HG02973 (cell line): ENCODE data around the gene SLC18A2.
"Not testable (repeated sequence)": the region's sequence is repeated elsewhere in the genome, so short reads cannot be mapped to it uniquely, and the experiment has no call there.

Experiments used
- ATAC-seq: cut with Tn5 transposase; IDR thresholded peaks from one replicate; pipeline ENCODE4 v1.9.1; 2021; ENCODE audit warnings: moderate library complexity; ENCODE audit not compliant: unreplicated experiment

Gene SLC18A2

DNA sequence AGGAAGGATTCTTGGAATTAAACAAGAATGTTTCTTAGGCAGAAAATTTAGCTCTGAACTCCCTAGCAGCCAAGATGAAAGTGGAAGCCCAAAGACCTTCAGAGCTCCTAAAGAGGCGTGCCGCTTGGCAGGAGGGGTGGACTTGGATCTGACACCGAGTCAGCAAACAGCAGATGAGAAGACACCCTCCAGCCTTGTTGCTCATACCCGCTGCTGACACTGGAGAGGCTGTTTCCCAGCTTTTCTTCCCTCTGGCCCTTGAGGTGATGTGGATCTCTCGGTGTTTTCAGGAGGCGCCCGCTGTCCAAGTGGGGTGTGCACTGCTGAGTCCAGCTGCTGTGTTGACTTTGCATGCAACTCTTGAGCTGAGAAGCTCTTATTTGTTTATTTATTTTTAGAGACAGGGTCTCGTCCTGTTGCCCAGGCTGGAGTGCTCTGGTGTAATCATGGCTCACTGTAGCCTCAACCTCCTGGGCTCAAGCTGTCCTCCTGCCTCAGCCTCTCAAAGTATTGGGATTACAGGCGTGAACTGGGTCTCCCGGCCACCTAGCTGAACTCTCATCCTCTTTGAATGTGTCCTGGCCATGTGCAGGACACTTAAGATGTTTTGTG, 21.5 kb downstream of the SLC18A2 start:
- ATAC-seq: no peak

DNA sequence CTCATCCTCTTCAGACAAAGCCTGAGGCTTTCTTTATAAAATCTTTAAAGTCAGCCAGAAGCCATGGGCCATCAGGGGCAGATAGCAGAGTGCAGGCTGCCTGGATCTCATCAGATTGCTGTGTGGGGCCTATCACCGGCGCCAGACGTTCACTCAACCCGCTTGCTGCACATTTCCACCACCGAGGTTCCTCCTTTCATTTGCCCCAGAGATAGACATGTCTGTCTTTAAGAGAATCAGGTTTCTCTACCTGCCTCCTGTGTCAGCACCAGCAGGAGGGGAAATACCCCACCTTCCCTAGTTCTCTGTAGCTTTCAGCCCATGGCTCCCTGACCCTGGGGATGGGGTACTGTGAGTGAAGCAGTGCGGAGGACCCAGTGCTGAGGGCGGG, 22.0 kb downstream of the SLC18A2 start:
- no peak for ATAC-seq

DNA sequence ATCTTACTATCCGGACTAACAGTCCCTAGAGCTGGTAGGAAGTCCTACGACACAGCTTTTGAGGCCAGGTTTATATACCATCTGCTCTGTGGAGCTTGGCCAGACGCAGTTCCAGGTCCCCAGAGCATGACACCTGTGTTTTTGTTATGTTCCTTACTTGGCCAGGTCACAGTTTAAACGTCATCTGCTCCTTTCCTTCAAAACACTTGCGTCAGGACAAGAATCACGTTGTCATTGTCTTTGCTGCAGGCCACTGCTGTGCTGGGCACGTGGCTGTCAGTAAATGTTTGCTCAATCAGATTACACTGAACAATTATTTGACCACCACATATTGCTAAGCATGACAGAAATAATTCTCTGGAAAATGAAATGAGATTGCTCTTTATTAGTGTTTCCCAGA, 23.9 kb downstream of the SLC18A2 start:
- no peak for ATAC-seq

DNA sequence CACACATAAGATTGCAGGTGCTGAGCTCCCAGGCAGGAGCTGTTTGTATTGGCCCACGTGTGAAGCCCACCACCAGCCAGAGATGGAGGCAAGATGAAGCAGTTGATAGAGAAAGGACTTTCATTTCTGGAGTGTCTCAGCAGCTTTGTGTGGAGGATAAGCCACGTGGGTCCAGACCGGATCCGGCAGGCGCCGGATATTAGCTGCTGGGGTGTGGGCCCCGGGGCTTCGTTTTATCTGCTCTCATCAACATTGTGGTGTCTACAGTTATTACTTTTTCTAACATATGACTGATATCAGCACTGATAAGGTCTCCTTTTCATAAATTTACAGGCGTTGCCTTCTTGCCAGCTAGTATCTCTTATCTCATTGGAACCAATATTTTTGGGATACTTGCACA, 25.5 kb downstream of the SLC18A2 start:
- ATAC-seq: no peak

DNA sequence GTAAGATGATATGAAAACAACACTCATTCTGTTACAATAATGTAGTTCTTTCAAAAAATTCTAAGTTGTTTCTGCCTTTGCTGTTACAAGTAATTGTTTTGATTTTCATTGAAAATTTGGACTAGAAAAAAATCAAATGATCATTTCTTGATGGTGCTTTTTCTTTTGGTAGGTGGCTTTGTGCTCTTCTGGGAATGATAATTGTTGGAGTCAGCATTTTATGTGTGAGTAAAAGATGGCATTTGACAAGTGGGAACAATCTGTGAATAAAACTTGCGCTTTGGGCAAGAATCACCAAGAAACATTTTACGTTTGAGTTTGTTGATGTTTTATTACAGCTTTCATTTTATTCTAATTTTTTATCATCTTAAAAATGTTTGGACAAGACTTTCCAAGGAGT, 25.9 kb downstream of the SLC18A2 start:
- ATAC-seq: no peak

DNA sequence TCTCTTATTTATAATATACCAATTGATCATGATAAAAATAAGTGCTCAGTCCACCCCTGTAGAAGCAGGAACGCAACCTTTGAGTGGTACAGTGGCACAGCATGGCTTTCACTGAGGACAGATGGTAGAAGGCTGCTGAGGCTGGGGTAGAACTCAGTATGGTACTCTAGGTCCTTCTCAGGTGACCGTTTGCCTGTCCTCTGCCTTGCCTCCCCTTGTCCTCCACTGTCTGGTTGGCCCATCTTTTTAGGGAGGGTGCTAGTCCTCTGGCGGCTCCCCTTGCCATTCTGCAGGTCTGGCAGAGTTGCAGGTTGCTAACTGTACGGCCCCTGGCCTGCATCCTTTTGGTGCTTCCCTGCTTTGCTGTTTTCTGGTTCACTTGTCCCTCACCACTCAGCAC, 27.3 kb downstream of the SLC18A2 start:
- no peak for ATAC-seq

DNA sequence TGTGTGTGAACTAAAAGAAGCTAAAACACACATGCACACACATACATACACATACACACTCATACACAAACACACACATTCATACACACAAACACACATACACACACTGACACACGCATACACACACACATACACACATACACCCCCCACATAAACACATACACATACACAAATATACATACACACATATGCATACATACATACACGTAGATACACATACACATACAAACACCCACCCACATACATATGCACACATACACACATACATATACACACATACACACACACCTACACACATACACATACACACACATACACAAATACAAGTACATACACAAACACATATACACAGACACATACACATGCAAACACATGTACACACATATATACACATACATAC, 28.0 kb downstream of the SLC18A2 start:
- no peak for ATAC-seq

DNA sequence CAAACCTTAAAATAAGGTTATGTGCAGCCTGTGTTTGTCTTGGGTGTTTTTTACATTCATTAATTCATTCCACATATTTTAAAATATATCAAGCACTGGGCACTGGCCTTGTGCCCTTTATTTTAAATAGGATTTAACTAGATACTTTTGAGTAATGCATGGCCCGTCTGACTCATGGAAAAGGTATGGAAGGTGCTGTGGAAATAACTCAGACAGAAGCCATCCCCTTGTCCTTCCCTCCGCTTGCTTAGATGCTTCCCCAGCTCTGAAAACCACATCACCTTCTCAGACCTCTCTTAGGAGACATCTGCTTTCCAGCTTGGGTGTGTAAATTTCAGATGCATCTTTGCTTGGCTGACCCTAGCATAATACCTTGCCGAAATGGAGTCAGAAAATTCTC, 30.5 kb downstream of the SLC18A2 start:
- ATAC-seq: no peak

DNA sequence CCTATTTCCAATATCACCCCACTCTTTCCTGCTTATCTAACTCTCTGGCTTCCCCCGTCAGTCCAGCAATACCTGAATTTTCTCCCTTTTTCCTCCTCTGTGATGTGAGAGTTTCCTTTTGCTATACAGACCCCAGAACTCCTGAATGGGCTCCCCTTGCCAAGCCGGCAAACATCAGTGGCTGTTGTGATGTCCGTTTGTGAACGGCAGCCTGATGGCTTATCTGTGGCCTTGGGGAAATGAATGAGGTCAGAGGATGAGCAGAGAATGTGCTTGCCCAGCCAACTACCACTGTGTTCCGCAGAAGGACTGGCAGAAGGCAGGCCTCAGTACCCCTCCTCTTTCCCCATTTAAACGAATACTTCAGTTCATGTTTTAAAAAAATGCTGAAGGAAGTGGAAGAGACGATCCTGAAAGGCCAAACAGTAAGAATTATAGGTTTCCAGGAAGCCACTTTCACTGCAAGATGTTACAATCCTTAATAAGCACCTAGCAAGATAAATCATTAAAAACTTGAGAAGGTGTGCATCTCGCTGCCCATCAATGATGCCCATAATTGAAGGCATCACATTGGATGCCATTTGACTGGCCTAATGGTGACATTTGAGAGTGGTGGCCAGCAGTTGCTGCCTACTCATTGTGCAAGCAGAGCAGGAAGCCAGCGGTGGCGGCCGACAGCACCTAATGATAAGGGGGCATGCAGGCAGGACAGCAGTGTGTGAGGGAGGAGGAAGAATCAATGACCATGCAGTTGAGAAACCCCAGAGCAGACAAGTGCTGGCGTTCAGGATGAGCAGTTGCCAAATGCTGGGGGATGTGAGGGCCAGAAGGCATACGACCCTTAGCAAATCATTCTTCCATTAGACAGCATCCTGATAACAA, 31.5 kb downstream of the SLC18A2 start:
- ATAC-seq: no peak

DNA sequence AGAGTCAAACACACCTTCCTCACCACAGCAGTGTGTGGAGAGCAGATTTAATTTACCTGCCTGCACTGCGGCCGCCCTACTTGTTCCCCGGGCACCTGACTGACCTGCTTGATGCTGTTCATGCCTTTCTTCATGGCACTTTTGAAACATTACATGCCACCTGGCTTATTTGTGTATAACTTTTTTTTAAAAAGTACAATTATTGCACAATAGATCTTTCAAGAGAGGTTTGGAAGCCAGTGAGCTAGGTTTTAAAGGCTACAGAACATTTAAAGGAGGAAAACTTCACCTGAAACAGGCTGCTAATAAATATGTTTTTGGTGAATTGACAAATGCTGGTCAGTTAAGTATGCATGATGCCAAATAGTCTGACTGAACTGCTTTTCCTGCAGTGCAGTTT, 33.1 kb downstream of the SLC18A2 start:
- no peak for ATAC-seq

DNA sequence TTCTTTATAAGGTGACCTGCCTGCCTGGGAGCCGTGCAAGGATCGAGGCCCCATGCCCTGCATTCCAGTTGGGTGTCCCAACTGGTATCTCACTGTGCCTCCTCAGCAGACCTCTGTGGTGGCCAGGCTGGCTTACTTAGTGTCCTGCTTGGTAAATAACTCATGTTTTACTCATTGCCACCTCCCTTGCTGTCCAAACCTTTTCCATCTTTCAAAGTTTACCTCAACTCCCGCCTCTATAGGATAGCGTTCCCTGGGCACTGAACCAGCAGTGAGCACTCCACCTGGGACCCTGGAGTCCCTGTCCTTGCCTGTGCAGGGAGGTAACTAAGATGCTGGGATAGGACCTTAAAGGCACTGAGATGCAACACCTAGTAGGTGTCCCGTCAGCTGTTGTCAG, 33.6 kb downstream of the SLC18A2 start:
- ATAC-seq: no peak

DNA sequence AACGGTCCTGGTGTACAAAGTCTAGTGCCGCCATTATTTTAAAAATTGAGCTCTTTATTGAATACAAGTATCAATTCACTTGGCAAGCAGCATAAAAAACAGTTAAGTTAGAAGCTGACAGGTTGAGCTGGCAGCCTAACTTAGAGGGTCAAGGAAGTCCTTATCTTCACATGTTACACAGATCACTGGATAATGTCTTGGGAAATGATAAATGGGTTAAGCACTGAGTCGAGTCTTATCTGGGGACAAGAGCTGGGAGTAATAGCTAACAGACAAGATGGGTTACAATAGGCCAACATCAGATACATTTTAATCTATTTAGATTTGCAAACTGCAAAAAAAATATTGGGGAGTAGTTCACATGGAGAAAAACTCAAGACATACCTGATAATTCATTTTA, 34.2 kb downstream of the SLC18A2 start:
- ATAC-seq: no peak

DNA sequence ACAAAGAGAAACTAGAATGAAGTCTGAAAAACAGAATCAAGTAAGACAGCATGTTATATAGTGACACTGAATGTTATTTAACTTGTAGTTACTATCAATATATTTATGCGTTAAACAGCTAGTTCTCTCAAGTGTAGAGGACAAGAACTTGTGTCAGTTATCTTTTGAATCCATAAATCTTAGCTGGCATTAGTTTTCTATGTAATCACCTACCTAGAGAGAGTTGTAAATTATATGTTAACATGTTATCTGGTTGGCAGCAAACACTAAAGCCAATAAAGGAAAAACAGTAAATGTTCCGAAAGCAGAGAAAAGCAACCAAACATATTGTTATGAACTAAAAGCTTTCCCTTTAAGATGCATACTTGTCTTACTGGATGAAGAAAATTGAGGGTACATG, 36.8 kb downstream of the SLC18A2 start:
- ATAC-seq: no peak

DNA sequence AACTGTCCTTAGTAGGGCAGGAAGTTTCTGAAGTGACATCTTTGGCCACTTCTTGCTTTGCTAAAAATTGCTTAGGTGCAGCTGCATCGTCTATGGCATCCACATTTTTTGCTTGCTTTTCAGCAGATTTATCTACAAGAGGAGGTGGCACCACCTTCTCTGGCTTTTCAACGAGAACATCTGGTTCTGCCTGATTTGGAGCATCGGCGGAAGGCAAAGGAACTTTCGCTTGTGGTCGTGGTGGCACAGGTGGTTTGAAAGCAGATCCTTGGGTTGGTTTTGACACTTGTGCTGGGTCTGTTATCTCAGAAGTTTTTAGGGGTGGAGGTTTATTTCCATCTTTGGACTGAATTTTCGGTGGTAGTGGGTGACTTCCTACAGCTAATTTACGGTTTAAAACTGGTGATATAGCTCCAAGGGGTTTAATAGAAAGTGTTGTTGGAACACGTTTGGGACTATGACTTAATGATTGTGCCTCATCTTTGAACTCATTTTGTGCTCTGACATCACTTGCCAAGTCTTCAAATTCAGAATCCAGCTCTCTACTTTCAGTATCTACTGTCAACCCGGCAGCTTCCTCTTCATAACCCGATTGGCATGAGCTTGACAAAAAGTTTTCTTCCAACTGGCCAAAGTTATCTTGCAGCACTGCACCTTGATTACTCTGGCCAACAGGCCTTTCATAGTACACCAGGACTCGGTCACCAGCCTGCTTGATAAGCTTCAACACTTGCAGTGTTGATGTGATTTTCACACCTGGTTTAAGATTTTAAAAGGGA, 44.0 kb downstream of the SLC18A2 start:
- no peak for ATAC-seq

DNA sequence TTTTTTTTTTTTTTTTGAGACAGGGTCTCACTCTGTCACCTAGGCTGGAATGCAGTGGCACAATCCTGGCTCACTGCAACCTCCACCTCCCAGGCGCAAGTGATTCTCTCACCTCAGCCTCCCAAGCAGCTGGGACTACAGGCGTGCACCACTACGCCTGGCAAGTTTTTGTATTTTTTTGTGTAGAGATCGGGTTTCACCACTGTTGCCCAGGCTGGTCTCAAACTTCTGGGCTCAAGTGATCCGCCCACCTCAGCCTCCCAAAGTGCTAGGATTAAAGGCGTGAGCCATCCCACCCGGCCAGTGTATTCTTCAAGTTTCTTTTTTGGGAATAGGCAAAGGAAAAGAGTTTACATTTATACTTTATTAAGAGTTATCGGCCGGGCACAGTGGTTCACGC, 50.0 kb downstream of the SLC18A2 start:
- not testable (repeated sequence) for ATAC-seq

DNA sequence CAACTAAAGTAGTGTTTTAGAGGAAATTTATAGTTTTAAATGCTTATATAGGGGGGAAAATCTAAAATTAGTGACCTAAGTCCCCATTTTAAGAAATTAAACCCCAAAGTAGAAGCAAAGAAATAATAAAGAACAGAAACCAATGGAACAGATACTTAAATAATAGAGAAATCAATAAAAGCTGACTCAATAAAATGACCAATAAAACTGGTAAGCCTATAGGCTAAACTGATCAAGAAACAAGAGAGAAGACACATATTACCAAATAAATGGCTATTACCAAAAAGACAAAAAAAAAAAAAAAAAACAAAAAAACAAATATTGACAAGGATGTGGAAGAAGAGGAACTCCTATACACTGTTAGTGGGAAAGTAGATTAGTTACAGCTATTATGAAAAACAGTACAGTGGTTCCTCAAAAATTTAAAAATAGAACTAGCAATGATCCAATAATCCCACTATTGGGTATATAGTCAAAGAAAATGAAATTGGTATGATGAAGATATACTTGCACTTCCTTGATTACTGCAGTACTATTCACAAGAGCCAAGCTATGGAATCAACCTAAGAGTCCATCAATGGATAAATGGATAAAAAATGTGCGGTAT, 53.2 kb downstream of the SLC18A2 start:
- no peak for ATAC-seq

DNA sequence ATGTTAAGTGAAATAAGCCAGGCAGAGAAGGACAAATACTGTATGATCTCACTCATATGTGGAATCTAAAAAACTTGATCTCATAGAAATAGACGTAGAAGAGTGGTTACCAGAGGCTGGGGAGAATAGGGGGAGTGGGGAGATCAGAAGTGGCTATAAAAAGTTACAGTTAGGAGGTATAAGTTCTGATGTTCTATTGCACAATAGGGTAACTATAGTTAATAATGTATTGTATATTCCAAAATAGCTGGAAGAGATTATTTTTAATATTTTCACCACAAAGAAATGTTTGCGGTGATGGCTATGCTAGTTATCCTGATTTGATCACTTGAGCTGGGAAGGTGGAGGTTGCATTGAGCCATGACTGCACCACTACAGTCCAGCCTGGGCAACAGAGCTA, 53.8 kb downstream of the SLC18A2 start:
- ATAC-seq: no peak

DNA sequence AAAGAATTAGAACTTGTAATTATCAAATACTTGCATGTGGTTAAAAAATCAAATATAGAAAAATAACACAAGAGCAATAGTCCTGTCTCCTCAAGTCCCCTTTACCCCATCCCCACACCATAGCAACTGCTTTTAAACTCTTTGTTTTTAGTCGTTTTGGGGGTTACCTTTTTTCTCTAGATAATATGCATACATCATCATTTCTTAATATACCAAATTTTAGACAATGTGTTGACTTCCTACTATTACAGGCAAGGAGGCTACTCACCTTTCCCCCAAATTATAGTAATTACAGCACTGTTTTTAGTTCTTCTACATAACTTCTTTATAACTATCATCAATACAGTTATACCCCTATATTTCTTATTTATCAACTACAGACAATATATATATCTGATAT, 57.3 kb downstream of the SLC18A2 start:
- ATAC-seq: no peak

DNA sequence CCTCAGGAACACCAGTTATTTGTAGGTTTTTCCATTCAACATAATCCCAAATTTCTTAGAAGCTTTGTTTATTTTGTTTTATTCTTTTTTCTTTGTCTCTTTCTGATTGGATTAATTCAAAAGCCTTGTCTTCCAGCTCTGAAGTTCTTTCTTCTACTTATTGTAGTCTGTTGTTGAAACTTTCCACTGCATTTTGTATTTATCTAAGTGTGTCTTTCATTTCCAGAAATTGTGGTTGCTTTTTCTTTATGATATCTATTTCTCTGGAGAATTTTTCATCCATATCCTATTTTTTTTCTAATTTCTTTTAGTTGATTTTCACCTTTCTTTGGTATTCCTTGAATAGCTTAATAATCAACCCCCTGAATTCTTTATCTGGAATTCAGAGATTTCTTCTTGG, 58.5 kb downstream of the SLC18A2 start:
- ATAC-seq: no peak

DNA sequence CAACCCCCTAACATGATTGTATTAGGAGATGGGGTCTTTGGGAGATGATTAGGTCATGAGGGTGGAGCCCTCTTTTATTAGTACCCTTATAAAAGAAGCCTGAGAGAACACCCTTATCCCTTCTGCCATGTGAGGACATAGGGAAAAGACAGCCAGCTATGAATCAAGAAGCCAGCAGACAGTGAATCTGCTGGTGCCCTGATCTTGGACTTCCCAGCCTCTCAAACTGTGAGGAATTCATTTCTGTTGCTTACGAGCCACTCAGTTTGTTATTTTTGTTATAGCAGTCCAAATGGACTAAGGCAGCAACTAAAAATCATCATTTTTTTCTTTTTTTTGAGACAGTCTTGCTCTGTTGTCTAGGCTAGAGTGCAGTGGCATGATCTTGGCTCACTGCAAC, 59.8 kb downstream of the SLC18A2 start:
- no peak for ATAC-seq

DNA sequence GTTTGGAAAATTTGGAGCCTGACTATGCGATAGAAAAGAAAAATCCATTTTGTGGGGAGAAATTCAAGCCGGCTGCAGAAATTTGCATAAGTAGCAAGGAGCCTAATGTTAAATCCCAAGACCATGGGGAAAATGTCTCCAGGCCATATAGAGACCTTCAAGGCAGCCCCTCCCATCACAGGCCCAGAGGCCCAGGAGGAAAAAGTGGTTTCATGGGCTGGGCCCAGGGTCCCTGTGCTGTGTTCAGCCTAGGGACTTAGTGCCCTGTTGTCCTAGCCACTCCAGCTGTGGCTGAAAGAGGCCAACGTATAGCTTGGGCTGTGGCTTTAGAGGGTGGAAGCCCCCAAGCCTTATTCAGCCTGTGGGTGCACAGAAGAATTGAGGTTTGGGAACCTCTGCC, 62.5 kb downstream of the SLC18A2 start:
- ATAC-seq: not testable (repeated sequence)

DNA sequence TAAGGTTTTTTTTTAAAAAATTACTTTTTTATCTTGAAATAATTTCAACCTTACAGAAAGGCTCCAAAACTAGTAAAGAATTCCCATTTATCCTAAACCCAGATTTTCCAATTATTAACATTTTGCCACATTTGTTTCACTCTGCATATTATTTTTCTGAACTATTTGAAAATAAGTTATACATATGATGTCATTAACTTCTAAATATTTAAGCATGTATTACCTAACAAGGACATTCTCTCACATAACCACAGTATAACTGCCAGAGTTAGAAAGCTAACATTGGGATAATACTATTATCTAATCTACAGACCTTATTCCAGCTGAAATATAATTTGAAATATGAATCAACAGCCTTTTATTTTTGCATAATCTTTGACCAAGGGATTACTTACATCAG, 65.8 kb downstream of the SLC18A2 start:
- ATAC-seq: no peak
